Lower leg skin (tissue), 4 donors: ENCODE measurements around the gene KHK. TPM values are rescaled to one million over a fixed set of nuclear protein-coding genes. Genes with fewer than 3 reads are reported as not detected.

ENCODE experiments used
- DNase-seq, 2 donors: peaks; one replicate each; pipeline ENCODE4 v3.0.0-alpha.2; 2019; ENCODE audit warnings: low spot score in 2 of 2
- H3K4me3 ChIP-seq: fragments of 200-600 bp; sonication (generic); 2 replicates; pipeline ENCODE4 v1.5.1; 2017; ENCODE audit warnings: mild to moderate bottlenecking, low read depth; ENCODE audit not compliant: poor library complexity, severe bottlenecking
- CTCF ChIP-seq, 3 donors: fragments of 450-650 bp; IDR thresholded peaks; one replicate each; pipeline ENCODE4 v1.5.1; 2016; ENCODE audit warnings: antibody characterized with exemption in 3 of 3, mild to moderate bottlenecking in 3 of 3, moderate library complexity in 2 of 3
- POLR2A ChIP-seq, 2 donors: fragments of 450-650 bp; IDR thresholded peaks; one replicate each; pipeline ENCODE4 v1.6.1; 2016 to 2017; ENCODE audit warnings: antibody characterized with exemption in 2 of 2, mild to moderate bottlenecking in 1 of 2, moderate library complexity in 1 of 2
- WGBS, 2 donors: methylation state at CpG; one replicate each; pipeline ENCODE4 v1.1.5; 2018; 5-methylcytosine and 5-hydroxymethylcytosine counted together
- intact Hi-C: fragments of 100-400 bp; cut with DNase I; formaldehyde crosslinking; loops from one replicate; pipeline ENCODE4 v1.15.0; 2023; ENCODE audit warnings: low total_unique reads
- total RNA-seq, 4 donors: library from RNA; depleted of rRNA; stranded (reverse); fragments of >200 nt; gene quantifications; one replicate each; pipeline ENCODE4 v1.1.0, GENCODE V29; 2016

Gene KHK
- total RNA-seq, 4 donors from 2014 or later = 2.5 to 10.4 (median 3.3) TPM

- no peak overlapping the region for H3K4me3 ChIP-seq
- 87 to 90% methylated on average over 7 of the region's 7 CpGs for WGBS, 2 donors
- no peak for DNase-seq
- TF ChIP-seq CTCF (IDR thresholded peaks at IDR 0.05) = no peak
- TF ChIP-seq POLR2A (IDR thresholded peaks at IDR 0.05) = no peak
- intact Hi-C loops = no loop called here
Observed at GRCh38 chr2:27138111-27138510, 51.5 kb downstream of the KHK start.

- H3K4me3 ChIP-seq = no peak within 1 kb of the TSS
- WGBS, 2 donors = 80 to 90% methylated on average over 4 of the region's 4 CpGs
- no peak for DNase-seq
- intact Hi-C loops = no loop called here
- no peak for TF ChIP-seq CTCF (IDR thresholded peaks at IDR 0.05)
- TF ChIP-seq POLR2A (IDR thresholded peaks at IDR 0.05) = no peak
Observed at GRCh38 chr2:27139310-27139709, 52.7 kb downstream of the KHK start, which contains the start of gene PRR30. Gene PRR30, minus strand, starts transcription at chr2:27139410. Its CDS starts 1,081 bp downstream, at chr2:27138329.

- DNase-seq = no peak
- no peak overlapping the region for H3K4me3 ChIP-seq
- intact Hi-C loops = no loop called here
- TF ChIP-seq POLR2A (IDR thresholded peaks at IDR 0.05) (no peak), CTCF (IDR thresholded peaks at IDR 0.05) (no peak)
- 61 to 64% methylated on average over 1 of the region's 1 CpG for WGBS, 2 donors
Observed at GRCh38 chr2:27143285-27143684, 56.7 kb downstream of the KHK start.

DNA sequence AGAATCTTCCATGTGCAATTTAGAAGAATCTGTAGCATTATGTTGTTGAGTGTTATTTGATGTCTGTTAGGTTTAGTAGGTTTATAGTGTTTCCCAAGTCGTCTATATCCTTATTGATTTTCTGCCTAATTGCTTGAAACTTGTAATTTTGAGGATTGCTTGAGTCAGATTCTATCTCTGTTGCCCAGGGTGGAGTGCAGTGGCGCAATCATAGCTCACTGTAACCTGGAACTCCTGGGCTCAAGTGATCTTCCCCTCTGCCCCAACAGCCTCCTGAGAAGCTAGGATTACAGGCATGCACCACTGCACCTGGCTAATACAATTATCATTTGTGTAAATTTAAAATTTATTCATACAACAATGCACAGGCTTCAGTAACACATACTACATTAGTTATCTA, 59.1 kb downstream of the KHK start:
- no peak for DNase-seq
- H3K4me3 ChIP-seq = no peak overlapping the region
- TF ChIP-seq CTCF (IDR thresholded peaks at IDR 0.05) (no peak), POLR2A (IDR thresholded peaks at IDR 0.05) (no peak)
- WGBS, 2 donors = 76 to 80% methylated on average over 2 of the region's 2 CpGs
- intact Hi-C loops = no loop called here

DNA sequence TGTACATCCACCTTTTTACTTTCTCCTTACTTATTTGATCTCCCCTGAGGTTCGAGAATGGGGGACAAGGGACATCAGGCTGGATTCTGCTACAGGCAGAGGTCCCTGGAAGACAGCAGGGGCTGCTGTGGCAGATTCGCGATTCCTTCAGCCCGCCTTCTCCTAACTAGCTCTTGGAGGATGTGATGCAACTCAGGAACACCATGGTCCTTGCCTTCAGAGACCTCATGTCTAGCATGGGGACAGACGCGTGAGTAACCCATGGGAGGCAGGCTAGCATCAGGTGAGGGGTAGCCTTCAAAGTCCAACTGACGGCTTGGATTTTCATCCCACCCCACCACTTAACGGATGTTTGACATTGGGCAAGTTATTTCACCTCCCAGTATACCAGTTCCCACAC, 61.4 kb downstream of the KHK start:
- no peak for TF ChIP-seq POLR2A (IDR thresholded peaks at IDR 0.05)
- TF ChIP-seq CTCF (IDR thresholded peaks at IDR 0.05) = no peak
- no peak overlapping the region for H3K4me3 ChIP-seq
- DNase-seq = no peak
- intact Hi-C loops = no loop called here
- WGBS, 2 donors = 92% methylated on average over 8 of the region's 8 CpGs

- TF ChIP-seq POLR2A (IDR thresholded peaks at IDR 0.05) (no peak), CTCF (IDR thresholded peaks at IDR 0.05) (no peak)
- WGBS, 2 donors = 72 to 75% methylated on average over 9 to 12 of the region's 12 CpGs
- DNase-seq = no peak
- intact Hi-C loops = no loop called here
- H3K4me3 ChIP-seq = no peak within 1 kb of the TSS
Observed at GRCh38 chr2:27148801-27149439, 62.3 kb downstream of the KHK start, which contains the start of gene TCF23. Gene TCF23, plus strand, starts transcription at chr2:27149004. Its CDS starts 130 bp downstream, at chr2:27149134.
